GM10266 (cell line): ENCODE measurements around the gene AKR1B1.

Source experiments
- DNase-seq: peaks from one replicate; pipeline ENCODE4 v3.0.0; 2012; ENCODE audit errors: extremely low spot score
- CTCF ChIP-seq: IDR thresholded peaks from 2 replicates; pipeline ENCODE4 v1.5.1; 2012; ENCODE audit warnings: mild to moderate bottlenecking, low read depth; ENCODE audit not compliant: control insufficient read depth, insufficient read depth; ENCODE audit errors: missing control alignments

Gene AKR1B1

DNA sequence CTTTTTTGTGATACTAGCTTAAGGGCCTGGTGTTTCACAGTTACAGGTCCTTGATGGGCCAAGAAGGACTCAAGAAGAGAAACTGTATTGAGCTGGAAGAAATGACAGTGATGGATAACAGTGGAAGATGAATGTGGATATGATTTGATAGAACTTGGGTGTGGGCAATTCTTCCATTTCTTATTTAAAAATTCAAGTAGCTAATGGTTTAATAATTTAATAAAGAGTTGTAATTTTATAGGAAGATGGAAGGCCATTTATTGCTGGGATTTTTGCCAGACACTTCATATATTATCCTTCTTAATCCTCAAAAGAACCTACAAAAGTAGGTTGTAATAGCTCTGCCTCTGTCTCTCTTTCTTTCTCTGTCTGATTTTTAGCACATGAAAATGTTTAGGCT lies 21.3 kb upstream of the AKR1B1 start:
- no peak for DNase-seq
- no peak for TF ChIP-seq CTCF

GRCh38 chr7:134478707-134479106 lies 19.8 kb upstream of the AKR1B1 start:
- TF ChIP-seq CTCF = no peak
- DNase-seq = no peak

DNA sequence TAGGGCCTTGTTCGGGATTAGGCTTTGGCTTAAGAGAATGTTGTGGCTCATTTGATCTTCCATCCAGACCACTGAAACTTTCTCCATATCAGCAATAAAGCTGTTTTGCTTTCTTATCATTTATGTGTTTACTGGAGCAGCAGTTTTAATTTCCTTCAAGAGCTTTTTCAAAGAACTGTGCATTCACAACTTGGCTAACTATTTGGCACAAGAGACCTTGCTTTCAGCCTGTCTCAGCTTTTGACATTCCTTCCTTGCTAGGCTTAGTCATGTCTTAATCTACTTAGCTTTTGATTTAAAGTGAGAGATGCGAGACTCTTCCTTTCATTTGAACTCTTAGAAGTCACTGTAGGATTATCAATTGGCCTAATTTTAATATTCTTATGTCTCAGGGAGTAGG lies 19.1 kb upstream of the AKR1B1 start:
- TF ChIP-seq CTCF = no peak
- no peak for DNase-seq

- TF ChIP-seq CTCF = no peak
- DNase-seq = no peak
Measured at GRCh38 chr7:134476044-134476443, 17.1 kb upstream of the AKR1B1 start.

GRCh38 chr7:134474828-134475227 lies 15.9 kb upstream of the AKR1B1 start:
- no peak for DNase-seq
- TF ChIP-seq CTCF = no peak

- no peak for TF ChIP-seq CTCF
- DNase-seq = no peak
Measured at GRCh38 chr7:134473861-134474291, 15.0 kb upstream of the AKR1B1 start.

- DNase-seq = no peak
- no peak for TF ChIP-seq CTCF
Measured at GRCh38 chr7:134472572-134473244, 13.8 kb upstream of the AKR1B1 start.
